Mesendoderm (in vitro differentiated cells): ENCODE results near the gene ARHGEF4.

Experiments
- DNase-seq: peaks from one replicate; pipeline ENCODE4 v3.0.0; 2013
- H2AK5ac ChIP-seq: 2 replicates; pipeline ENCODE4 v1.6.1; 2013; ENCODE audit warnings: low read length, inconsistent platforms
- H2BK120ac ChIP-seq: 2 replicates; pipeline ENCODE4 v1.6.1; 2013; ENCODE audit warnings: low read depth, mild to moderate bottlenecking, low read length, moderate library complexity, mixed read lengths
- H2BK15ac ChIP-seq: replicated peaks from 2 replicates; pipeline ENCODE4 v1.6.1; 2013; ENCODE audit warnings: low read depth, mild to moderate bottlenecking, moderate library complexity
- H2BK5ac ChIP-seq: 2 replicates; pipeline ENCODE4 v1.6.1; 2013; ENCODE audit warnings: low read length, inconsistent platforms
- H3K18ac ChIP-seq: 2 replicates; pipeline ENCODE4 v1.6.1; 2013; ENCODE audit warnings: mild to moderate bottlenecking, low read length, mixed read lengths
- H3K23ac ChIP-seq: one replicate; pipeline ENCODE4 v1.6.1; 2013; ENCODE audit warnings: low read length
- H3K27ac ChIP-seq: 2 replicates; pipeline ENCODE4 v1.5.1; 2013; ENCODE audit warnings: low read depth, mild to moderate bottlenecking, inconsistent platforms, low read length, moderate library complexity
- H3K27me3 ChIP-seq: 2 replicates; pipeline ENCODE4 v1.6.1; 2013; ENCODE audit warnings: low read length, control low read depth, mild to moderate bottlenecking, inconsistent platforms; ENCODE audit not compliant: insufficient read depth, poor library complexity
- H3K36me3 ChIP-seq: 2 replicates; pipeline ENCODE4 v1.6.1; 2013; ENCODE audit warnings: low read length, inconsistent platforms; ENCODE audit not compliant: control insufficient read depth, insufficient read depth
- H3K4ac ChIP-seq: one replicate; pipeline ENCODE4 v1.6.1; 2013; ENCODE audit warnings: low read depth, mild to moderate bottlenecking, low read length, moderate library complexity
- H3K4me1 ChIP-seq: 2 replicates; pipeline ENCODE4 v1.6.1; 2013; ENCODE audit warnings: low read depth, low read length, inconsistent platforms; ENCODE audit not compliant: control insufficient read depth
- H3K4me2 ChIP-seq: 2 replicates; pipeline ENCODE4 v1.6.1; 2013; ENCODE audit warnings: low read length
- H3K4me3 ChIP-seq: 2 replicates; pipeline ENCODE4 v1.5.1; 2013; ENCODE audit warnings: mild to moderate bottlenecking, low read length
- H3K56ac ChIP-seq: one replicate; pipeline ENCODE4 v1.6.1; 2013; ENCODE audit warnings: low read length
- H3K79me1 ChIP-seq: 2 replicates; pipeline ENCODE4 v1.6.1; 2013; ENCODE audit warnings: low read length, inconsistent platforms
- H3K79me2 ChIP-seq: 2 replicates; pipeline ENCODE4 v1.6.1; 2013; ENCODE audit warnings: mild to moderate bottlenecking, low read length; ENCODE audit not compliant: control insufficient read depth, insufficient read depth
- H3K9ac ChIP-seq: 2 replicates; pipeline ENCODE4 v1.6.1; 2013; ENCODE audit warnings: low read length, inconsistent platforms
- H4K5ac ChIP-seq: one replicate; pipeline ENCODE4 v1.6.1; 2013; ENCODE audit warnings: low read length
- H4K8ac ChIP-seq: one replicate; pipeline ENCODE4 v1.6.1; 2013; ENCODE audit warnings: low read depth, mild to moderate bottlenecking, control low read depth, low read length, moderate library complexity
- WGBS: extraction: QIAGEN DNeasy Blood & Tissue Kit; methylation state at CpG from one replicate; pipeline ENCODE4 v1.1.7; 2013; ENCODE audit warnings: low lambda C conversion rate, missing lambda C conversion rate; ENCODE audit not compliant: insufficient coverage; ENCODE audit errors: extremely low coverage; 5-methylcytosine and 5-hydroxymethylcytosine counted together

Gene ARHGEF4

GRCh38 chr2:130917006-130917688 is 80.4 kb downstream of the ARHGEF4 start:
- Histone ChIP-seq H3K56ac (peak overlapping the region; percentile 25), H3K27ac (no peak overlapping the region), H2BK5ac (no peak overlapping the region), H3K36me3 (no peaks in the 10 kb centered on the region), H4K5ac (no peak overlapping the region), H3K4me1 (no peaks in the 10 kb centered on the region), H3K18ac (no peak overlapping the region), H4K8ac (no peak overlapping the region), H3K4me2 (no peak overlapping the region), H2AK5ac (no peak overlapping the region), H3K79me2 (no peaks in the 10 kb centered on the region), H3K4ac (no peak overlapping the region), H3K9ac (no peak overlapping the region), H2BK120ac (no peak overlapping the region), H3K79me1 (no peaks in the 10 kb centered on the region), H2BK15ac (no peak overlapping the region), H3K23ac (no peak overlapping the region), H3K27me3 (no peaks in the 10 kb centered on the region), H3K4me3 (no peak overlapping the region)
- WGBS = no CpG with 5 or more reads among the region's 24 CpGs
- DNase-seq = peak; percentile 15

- no CpG with 5 or more reads among the region's 21 CpGs for WGBS
- Histone ChIP-seq H3K9ac (no peak overlapping the region), H2BK15ac (no peak overlapping the region), H2BK5ac (no peak overlapping the region), H3K79me2 (no peaks in the 10 kb centered on the region), H3K4ac (no peak overlapping the region), H3K27me3 (no peaks in the 10 kb centered on the region), H3K4me3 (no peak overlapping the region), H4K5ac (no peak overlapping the region), H2BK120ac (no peak overlapping the region), H3K4me1 (no peaks in the 10 kb centered on the region), H3K23ac (no peak overlapping the region), H3K18ac (no peak overlapping the region), H2AK5ac (no peak overlapping the region), H3K27ac (no peak overlapping the region), H3K4me2 (no peak overlapping the region), H3K79me1 (no peaks in the 10 kb centered on the region), H3K36me3 (no peaks in the 10 kb centered on the region), H3K56ac (no peak overlapping the region), H4K8ac (no peak overlapping the region)
- no peak for DNase-seq
Measured at GRCh38 chr2:130918393-130918792, 81.7 kb downstream of the ARHGEF4 start.

GRCh38 chr2:130920415-130921163 is 83.9 kb downstream of the ARHGEF4 start:
- no peaks in the 10 kb centered on the region for H3K27me3 ChIP-seq
- H3K79me2 ChIP-seq = no peaks in the 10 kb centered on the region
- no peak overlapping the region for H3K4me3 ChIP-seq
- no peak overlapping the region for H4K8ac ChIP-seq
- no peak overlapping the region for H3K9ac ChIP-seq
- no peak overlapping the region for H2BK15ac ChIP-seq
- no peak overlapping the region for H3K4ac ChIP-seq
- H3K18ac ChIP-seq = no peak overlapping the region
- no peak overlapping the region for H3K23ac ChIP-seq
- peak; percentile 84 for DNase-seq
- no peak overlapping the region for H2BK120ac ChIP-seq
- H4K5ac ChIP-seq = no peak overlapping the region
- no CpG with 5 or more reads among the region's 7 CpGs for WGBS
- H2BK5ac ChIP-seq = no peak overlapping the region
- no peak overlapping the region for H2AK5ac ChIP-seq
- no peaks in the 10 kb centered on the region for H3K79me1 ChIP-seq
- no peak overlapping the region for H3K27ac ChIP-seq
- no peak overlapping the region for H3K56ac ChIP-seq
- no peak overlapping the region for H3K4me2 ChIP-seq
- H3K36me3 ChIP-seq = no peaks in the 10 kb centered on the region
- no peaks in the 10 kb centered on the region for H3K4me1 ChIP-seq

- Histone ChIP-seq H3K9ac (no peak overlapping the region), H3K36me3 (no peaks in the 10 kb centered on the region), H3K79me1 (no peaks in the 10 kb centered on the region), H3K27me3 (no peaks in the 10 kb centered on the region), H3K27ac (no peak overlapping the region), H3K79me2 (no peaks in the 10 kb centered on the region), H3K23ac (no peak overlapping the region), H3K4me1 (no peaks in the 10 kb centered on the region), H3K56ac (no peak overlapping the region), H2BK120ac (no peak overlapping the region), H3K18ac (no peak overlapping the region), H2BK5ac (no peak overlapping the region), H2AK5ac (no peak overlapping the region), H3K4ac (no peak overlapping the region), H3K4me2 (no peak overlapping the region), H3K4me3 (no peak overlapping the region), H4K5ac (no peak overlapping the region), H4K8ac (no peak overlapping the region), H2BK15ac (no peak overlapping the region)
- no peak for DNase-seq
- no CpG with 5 or more reads among the region's 8 CpGs for WGBS
Measured at GRCh38 chr2:130921164-130921476, 84.4 kb downstream of the ARHGEF4 start.

- no peaks in the 10 kb centered on the region for H3K4me1 ChIP-seq
- H3K9ac ChIP-seq = no peak overlapping the region
- peak; percentile 32 for DNase-seq
- no peaks in the 10 kb centered on the region for H3K36me3 ChIP-seq
- H3K18ac ChIP-seq = no peak overlapping the region
- no peak overlapping the region for H3K23ac ChIP-seq
- H3K56ac ChIP-seq = no peak overlapping the region
- no peak overlapping the region for H4K5ac ChIP-seq
- no peaks in the 10 kb centered on the region for H3K79me1 ChIP-seq
- no peak overlapping the region for H4K8ac ChIP-seq
- no peak overlapping the region for H3K4me2 ChIP-seq
- H3K79me2 ChIP-seq = no peaks in the 10 kb centered on the region
- H2BK5ac ChIP-seq = no peak overlapping the region
- H3K4me3 ChIP-seq = no peak overlapping the region
- H2AK5ac ChIP-seq = no peak overlapping the region
- no peak overlapping the region for H2BK120ac ChIP-seq
- WGBS = no CpG with 5 or more reads among the region's 2 CpGs
- H3K4ac ChIP-seq = no peak overlapping the region
- no peak overlapping the region for H2BK15ac ChIP-seq
- H3K27ac ChIP-seq = no peak overlapping the region
- H3K27me3 ChIP-seq = no peaks in the 10 kb centered on the region
Measured at GRCh38 chr2:130922417-130922816, 85.7 kb downstream of the ARHGEF4 start.
